HL-60 (cell line): ENCODE data around the gene RIF1.

Experiments
- DNase-seq, 2 experiments: peaks; one replicate each; pipeline ENCODE4 v3.0.0-alpha.2; 2010 to 2020; ENCODE audit warnings: low read depth in 1 of 2, low spot score in 1 of 2
- H3K27ac ChIP-seq: fragments of 250-450 bp; sonication (Bioruptor Pico); replicated peaks from 2 replicates; pipeline ENCODE4 v1.5.1; 2020; ENCODE audit warnings: mild to moderate bottlenecking, moderate library complexity
- H3K27me3 ChIP-seq: fragments of 250-450 bp; sonication (Bioruptor Pico); 2 replicates; pipeline ENCODE4 v1.5.1; 2021; ENCODE audit warnings: mild to moderate bottlenecking, moderate library complexity; ENCODE audit not compliant: insufficient read depth, poor library complexity, severe bottlenecking
- H3K4me3 ChIP-seq: replicated peaks from 2 replicates; pipeline ENCODE4 v1.5.1; 2011; ENCODE audit warnings: mild to moderate bottlenecking, control low read depth, low read length; ENCODE audit not compliant: insufficient read depth
- GABPA ChIP-seq: IDR thresholded peaks from 2 replicates; pipeline ENCODE4 v1.6.1; 2012; ENCODE audit warnings: low read depth
- POLR2AphosphoS5 ChIP-seq: IDR thresholded peaks from 2 replicates; pipeline ENCODE4 v1.6.1; 2012; ENCODE audit warnings: low read depth
- REST ChIP-seq: IDR thresholded peaks from 2 replicates; pipeline ENCODE4 v1.6.1; 2012; ENCODE audit warnings: low read depth; ENCODE audit not compliant: insufficient replicate concordance
- SPI1 ChIP-seq: IDR thresholded peaks from 2 replicates; pipeline ENCODE4 v1.6.1; 2012; ENCODE audit warnings: low read depth, mild to moderate bottlenecking, borderline replicate concordance
- TF ChIP-seq, protein P1 (sequence below): IDR thresholded peaks from one replicate; pipeline ENCODE4 v1.5.1; 2011; ENCODE audit warnings: low read length, control low read depth, inconsistent platforms; ENCODE audit not compliant: insufficient read depth

The RIF1 gene

GRCh38 chr2:151483546-151483945 lies 73.8 kb downstream of the RIF1 start:
- TF ChIP-seq SPI1 (no peak), GABPA (no peak), POLR2AphosphoS5 (no peak), REST (no peak)
- TF ChIP-seq, protein P1, sequence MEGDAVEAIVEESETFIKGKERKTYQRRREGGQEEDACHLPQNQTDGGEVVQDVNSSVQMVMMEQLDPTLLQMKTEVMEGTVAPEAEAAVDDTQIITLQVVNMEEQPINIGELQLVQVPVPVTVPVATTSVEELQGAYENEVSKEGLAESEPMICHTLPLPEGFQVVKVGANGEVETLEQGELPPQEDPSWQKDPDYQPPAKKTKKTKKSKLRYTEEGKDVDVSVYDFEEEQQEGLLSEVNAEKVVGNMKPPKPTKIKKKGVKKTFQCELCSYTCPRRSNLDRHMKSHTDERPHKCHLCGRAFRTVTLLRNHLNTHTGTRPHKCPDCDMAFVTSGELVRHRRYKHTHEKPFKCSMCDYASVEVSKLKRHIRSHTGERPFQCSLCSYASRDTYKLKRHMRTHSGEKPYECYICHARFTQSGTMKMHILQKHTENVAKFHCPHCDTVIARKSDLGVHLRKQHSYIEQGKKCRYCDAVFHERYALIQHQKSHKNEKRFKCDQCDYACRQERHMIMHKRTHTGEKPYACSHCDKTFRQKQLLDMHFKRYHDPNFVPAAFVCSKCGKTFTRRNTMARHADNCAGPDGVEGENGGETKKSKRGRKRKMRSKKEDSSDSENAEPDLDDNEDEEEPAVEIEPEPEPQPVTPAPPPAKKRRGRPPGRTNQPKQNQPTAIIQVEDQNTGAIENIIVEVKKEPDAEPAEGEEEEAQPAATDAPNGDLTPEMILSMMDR, result no peak
- no peak for DNase-seq
- Histone ChIP-seq H3K27me3 (no peaks in the 10 kb centered on the region), H3K4me3 (no peak overlapping the region), H3K27ac (no peak overlapping the region)

DNA sequence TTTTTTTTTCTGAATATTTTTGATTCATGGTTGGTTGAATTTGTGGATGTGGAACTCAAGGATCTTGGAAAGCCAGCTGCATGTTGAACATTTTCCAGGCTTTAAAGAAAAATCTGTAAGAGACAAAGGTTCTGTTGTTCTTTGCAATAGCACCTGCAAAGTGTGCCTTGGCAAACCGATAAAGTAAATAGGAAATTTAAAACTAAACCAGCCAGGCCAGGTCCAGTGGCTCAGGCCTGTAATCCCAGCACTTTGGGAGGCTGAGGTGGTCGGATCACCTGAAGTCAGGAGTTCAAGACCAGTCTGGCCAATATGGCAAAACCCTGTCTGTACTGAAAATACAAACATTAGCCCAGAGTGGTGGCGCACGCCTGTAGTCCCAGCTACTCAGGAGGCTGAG lies 74.4 kb downstream of the RIF1 start:
- no peak overlapping the region for H3K27ac ChIP-seq
- no peak for TF ChIP-seq GABPA
- no peak for TF ChIP-seq REST
- TF ChIP-seq SPI1, result no peak
- no peak for TF ChIP-seq POLR2AphosphoS5
- TF ChIP-seq, protein P1, result no peak

GRCh38 chr2:151486053-151486452 lies 76.4 kb downstream of the RIF1 start:
- H3K27me3 ChIP-seq, result no peaks in the 10 kb centered on the region
- no peak overlapping the region for H3K4me3 ChIP-seq
- no peak for DNase-seq
- TF ChIP-seq REST (no peak), SPI1 (no peak), GABPA (no peak), POLR2AphosphoS5 (no peak)
- TF ChIP-seq, protein P1, result no peak
- no peak overlapping the region for H3K27ac ChIP-seq

More for the DNA sequence above, 74.4 kb downstream of the RIF1 start:
- no peak for DNase-seq
- H3K27me3 ChIP-seq, result no peaks in the 10 kb centered on the region
- no peak overlapping the region for H3K4me3 ChIP-seq
